Thymus (tissue), 11 donors: ENCODE data around the gene UBTD1. TPM values are rescaled to one million over a fixed set of nuclear protein-coding genes. Genes with fewer than 3 reads are reported as not detected.
"Not testable (repeated sequence)": the region's sequence is repeated elsewhere in the genome, so short reads cannot be mapped to it uniquely, and the experiment has no call there.

Source experiments
- DNase-seq, 9 donors: peaks; one replicate each; pipeline ENCODE4 v3.0.0-alpha.2; 2013; ENCODE audit warnings: low spot score in 9 of 9, low read depth in 6 of 9, missing footprints in 1 of 9
- H3K27ac ChIP-seq, 2 donors: one replicate each; pipeline ENCODE4 v1.5.1; 2013; ENCODE audit warnings: control low read depth in 1 of 2, low read depth in 1 of 2, low read length in 1 of 2, mild to moderate bottlenecking in 1 of 2, moderate library complexity in 1 of 2
- H3K27me3 ChIP-seq, 2 donors: one replicate each; pipeline ENCODE4 v1.5.1; 2013; ENCODE audit warnings: low read length in 1 of 2; ENCODE audit not compliant: control insufficient read depth in 2 of 2, insufficient read depth in 1 of 2
- H3K36me3 ChIP-seq, 2 donors: one replicate each; pipeline ENCODE4 v1.5.1; 2013; ENCODE audit warnings: low read length in 1 of 2, mild to moderate bottlenecking in 1 of 2, moderate library complexity in 1 of 2; ENCODE audit not compliant: control insufficient read depth in 2 of 2, insufficient read depth in 2 of 2
- H3K4me1 ChIP-seq, 2 donors: one replicate each; pipeline ENCODE4 v1.5.1; 2013; ENCODE audit warnings: low read length in 2 of 2; ENCODE audit not compliant: control insufficient read depth in 2 of 2, insufficient read depth in 2 of 2
- H3K4me3 ChIP-seq, 2 donors: one replicate each; pipeline ENCODE4 v1.5.1; 2013; ENCODE audit warnings: low read length in 2 of 2, control low read depth in 1 of 2, mild to moderate bottlenecking in 1 of 2
- H3K9me3 ChIP-seq, 2 donors: one replicate each; pipeline ENCODE4 v1.5.1; 2013; ENCODE audit warnings: low read length in 1 of 2, mild to moderate bottlenecking in 1 of 2; ENCODE audit not compliant: control insufficient read depth in 2 of 2, insufficient read depth in 1 of 2
- WGBS: extraction: QIAGEN DNeasy Blood & Tissue Kit; methylation state at CpG from one replicate; pipeline ENCODE4 v1.1.7; 2013; 5-methylcytosine and 5-hydroxymethylcytosine counted together
- polyA plus RNA-seq: library from polyadenylated mRNA; stranded (reverse); fragments of 200-250 nt; gene quantifications from one replicate; pipeline ENCODE4 v1.2.3, GENCODE V29; 2013
- total RNA-seq: library from RNA; stranded (reverse); fragments of 120-200 nt; gene quantifications from one replicate; pipeline ENCODE4 v1.2.4, GENCODE V29; 2013
- donor health status: healthy.

The UBTD1 gene
- total and polyA plus RNA-seq, 2 donors = 2.5 to 7.8 TPM

DNA sequence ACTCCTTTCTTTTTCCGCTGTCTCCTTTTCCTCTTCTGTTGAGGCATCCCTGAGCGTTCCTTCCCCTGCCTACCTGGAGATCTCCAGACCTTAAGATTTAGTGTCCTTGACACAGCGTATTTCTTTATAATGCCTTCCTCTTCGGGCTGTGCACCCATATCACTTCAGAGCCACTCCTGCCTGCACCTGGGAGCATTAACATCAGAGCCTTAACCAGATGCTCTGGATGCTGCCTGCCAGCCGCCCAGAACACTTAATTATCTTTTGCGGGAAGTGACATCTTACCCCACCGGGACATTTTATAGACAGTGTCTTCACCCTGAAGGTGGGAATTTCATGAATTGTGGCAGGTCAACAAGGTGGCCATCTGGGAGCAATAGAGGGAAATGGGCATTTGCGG lies 24.2 kb downstream of the UBTD1 start:
- Histone ChIP-seq H3K36me3 (no peaks in the 10 kb centered on the region), H3K4me1 (no peaks in the 10 kb centered on the region), H3K9me3 (no peaks in the 10 kb centered on the region), H3K27me3 (peaks cover 0 to 11% of the 10 kb centered on the region in 2 donors), H3K27ac (no peak overlapping the region), H3K4me3 (no peak overlapping the region)
- 97% methylated on average over 8 of the region's 8 CpGs for WGBS
- no peak for DNase-seq

- H3K27ac ChIP-seq = no peak overlapping the region
- DNase-seq = no peak
- 97% methylated on average over 5 of the region's 5 CpGs for WGBS
These were observed 26.4 kb downstream of the UBTD1 start for GRCh38 chr10:97525086-97525485.

DNA sequence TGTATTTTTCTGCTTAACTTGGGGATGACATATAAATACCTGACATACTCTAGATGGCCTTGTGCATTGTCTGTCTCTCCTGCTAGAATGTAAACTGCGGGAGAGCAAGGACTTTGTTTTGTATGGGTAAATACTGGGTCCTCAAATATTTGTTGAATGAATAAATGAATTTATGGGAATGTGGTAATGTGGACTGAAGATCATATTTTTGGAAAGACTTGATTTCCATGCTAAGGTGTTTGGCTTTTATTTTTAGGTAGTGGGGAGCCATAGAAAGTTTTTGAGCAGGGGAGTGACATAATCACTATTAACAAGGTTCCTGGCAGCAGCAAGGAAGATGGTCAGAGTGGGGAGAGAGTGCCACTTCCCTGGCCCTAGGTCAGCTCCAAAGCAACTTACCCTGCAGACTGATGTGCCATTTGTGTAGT lies 27.0 kb downstream of the UBTD1 start:
- Histone ChIP-seq H3K4me1 (no peaks in the 10 kb centered on the region), H3K27me3 (peaks cover 0 to 3% of the 10 kb centered on the region in 2 donors), H3K27ac (no peak overlapping the region), H3K4me3 (no peak overlapping the region), H3K36me3 (no peaks in the 10 kb centered on the region), H3K9me3 (no peaks in the 10 kb centered on the region)
- 97% methylated on average over 1 of the region's 1 CpG for WGBS
- no peak for DNase-seq

More at GRCh38 chr10:97525086-97525485, 26.4 kb downstream of the UBTD1 start:
- Histone ChIP-seq H3K4me3 (no peak overlapping the region), H3K36me3 (no peaks in the 10 kb centered on the region), H3K4me1 (no peaks in the 10 kb centered on the region), H3K9me3 (no peaks in the 10 kb centered on the region), H3K27me3 (peaks cover 0 to 5% of the 10 kb centered on the region in 2 donors)

- H3K4me1 ChIP-seq, H3K9me3 ChIP-seq, H3K36me3 ChIP-seq, H3K27me3 ChIP-seq, H3K4me3 ChIP-seq, DNase-seq, H3K27ac ChIP-seq: not testable (repeated sequence)
- WGBS = 99% methylated on average over 26 of the region's 29 CpGs
These were observed 30.2 kb downstream of the UBTD1 start for GRCh38 chr10:97528876-97529275.

DNA sequence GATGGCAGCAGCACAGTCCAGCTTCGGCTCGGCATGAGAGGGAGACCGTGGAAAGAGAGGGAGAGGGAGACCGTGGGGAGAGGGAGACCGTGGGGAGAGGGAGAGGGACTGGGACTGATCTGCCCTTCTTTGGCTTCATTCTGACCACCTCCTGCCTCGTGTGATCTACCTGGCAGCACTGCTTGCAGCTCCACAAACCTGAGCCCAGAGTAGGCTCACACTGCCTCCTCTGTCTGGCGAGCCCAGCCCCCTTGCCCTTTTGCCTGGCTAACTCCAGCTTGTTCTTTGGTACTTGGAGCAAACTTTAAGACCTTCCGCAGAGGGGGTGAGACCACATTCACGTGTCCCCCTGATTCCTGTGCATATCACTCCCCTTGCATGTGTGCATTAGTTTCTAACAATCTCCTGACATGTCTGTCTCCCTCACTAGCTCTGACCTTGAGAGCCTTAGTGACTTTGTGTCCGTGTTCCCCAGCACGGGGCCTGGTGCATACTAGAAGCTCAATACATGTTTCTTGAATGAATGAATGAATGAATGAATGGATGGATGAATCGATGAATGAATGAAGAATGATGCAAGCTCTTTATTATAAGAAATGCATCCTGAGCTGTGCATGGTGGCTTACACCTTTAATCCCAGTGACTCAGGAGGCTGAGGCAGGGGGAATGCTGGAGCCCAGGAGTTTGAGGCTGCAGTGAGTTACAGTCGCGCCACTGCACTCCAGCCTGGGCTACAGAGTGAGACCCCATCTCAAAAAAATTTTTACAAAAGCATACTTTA lies 31.2 kb downstream of the UBTD1 start:
- Histone ChIP-seq H3K4me1 (no peaks in the 10 kb centered on the region), H3K36me3 (no peaks in the 10 kb centered on the region), H3K27ac (no peak overlapping the region), H3K27me3 (no peaks in the 10 kb centered on the region), H3K4me3 (no peak overlapping the region), H3K9me3 (no peaks in the 10 kb centered on the region)
- no peak for DNase-seq
- WGBS = 85% methylated on average over 14 of the region's 14 CpGs

DNA sequence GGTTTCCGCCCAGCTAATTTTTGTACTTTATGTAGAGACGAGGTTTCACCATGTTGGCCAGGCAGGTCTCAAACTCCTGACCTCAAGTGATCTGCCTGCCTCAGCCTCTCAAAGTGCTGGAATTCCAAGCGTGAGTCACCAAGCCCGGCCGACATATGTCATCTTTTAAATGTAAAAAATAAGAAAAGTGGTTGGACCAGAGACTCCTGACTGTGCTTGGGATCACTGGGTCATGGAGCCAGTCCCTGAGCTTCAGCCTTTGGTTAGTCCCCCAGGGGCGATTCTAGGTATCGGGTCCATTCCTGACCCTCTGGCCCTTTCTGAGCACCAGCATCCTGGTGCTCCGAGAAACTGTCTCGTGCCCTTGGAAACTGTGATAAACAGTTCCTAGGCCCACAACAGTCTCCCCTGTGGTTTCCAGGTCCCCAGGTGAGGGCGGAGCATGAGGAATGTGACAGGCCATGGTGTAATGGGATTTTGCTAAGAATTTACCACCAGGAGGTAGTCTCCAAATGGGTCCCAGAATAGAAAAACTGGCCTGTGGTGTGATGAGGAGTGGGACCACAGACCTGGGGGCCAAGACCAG lies 32.8 kb downstream of the UBTD1 start:
- no peak overlapping the region for H3K27ac ChIP-seq
- H3K4me1 ChIP-seq = no peaks in the 10 kb centered on the region
- no peak for DNase-seq
- 92% methylated on average over 10 of the region's 10 CpGs for WGBS
- no peak overlapping the region for H3K4me3 ChIP-seq
- no peaks in the 10 kb centered on the region for H3K9me3 ChIP-seq
- no peaks in the 10 kb centered on the region for H3K36me3 ChIP-seq
- no peaks in the 10 kb centered on the region for H3K27me3 ChIP-seq

GRCh38 chr10:97532935-97533671 lies 34.4 kb downstream of the UBTD1 start:
- no peak overlapping the region for H3K27ac ChIP-seq
- no peaks in the 10 kb centered on the region for H3K9me3 ChIP-seq
- H3K4me1 ChIP-seq = no peaks in the 10 kb centered on the region
- H3K27me3 ChIP-seq = no peaks in the 10 kb centered on the region
- no peak for DNase-seq
- no peak overlapping the region for H3K4me3 ChIP-seq
- 92% methylated on average over 12 of the region's 12 CpGs for WGBS
- no peaks in the 10 kb centered on the region for H3K36me3 ChIP-seq

DNA sequence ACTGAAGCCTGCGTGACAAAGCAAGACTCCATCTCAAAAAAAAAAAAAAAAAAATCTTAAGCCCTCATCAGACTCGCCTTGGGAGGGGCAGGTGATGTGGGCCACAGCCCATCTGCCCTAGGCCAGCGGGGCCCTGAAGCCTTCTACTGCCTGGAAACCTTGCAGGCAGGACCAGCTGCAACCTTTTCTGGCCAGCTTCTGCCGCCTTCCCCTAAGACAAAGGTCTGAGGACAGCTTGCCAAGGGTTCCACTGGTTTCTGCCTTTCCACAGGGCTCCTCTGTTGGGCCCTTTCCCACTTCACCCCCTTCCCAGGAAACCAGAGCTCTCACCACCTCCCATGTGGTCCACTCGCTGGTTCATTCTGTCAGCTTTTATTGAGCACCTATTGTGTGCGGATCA lies 35.2 kb downstream of the UBTD1 start:
- DNase-seq = no peak
- H3K4me1 ChIP-seq = no peaks in the 10 kb centered on the region
- WGBS = 89% methylated on average over 6 of the region's 6 CpGs

DNA sequence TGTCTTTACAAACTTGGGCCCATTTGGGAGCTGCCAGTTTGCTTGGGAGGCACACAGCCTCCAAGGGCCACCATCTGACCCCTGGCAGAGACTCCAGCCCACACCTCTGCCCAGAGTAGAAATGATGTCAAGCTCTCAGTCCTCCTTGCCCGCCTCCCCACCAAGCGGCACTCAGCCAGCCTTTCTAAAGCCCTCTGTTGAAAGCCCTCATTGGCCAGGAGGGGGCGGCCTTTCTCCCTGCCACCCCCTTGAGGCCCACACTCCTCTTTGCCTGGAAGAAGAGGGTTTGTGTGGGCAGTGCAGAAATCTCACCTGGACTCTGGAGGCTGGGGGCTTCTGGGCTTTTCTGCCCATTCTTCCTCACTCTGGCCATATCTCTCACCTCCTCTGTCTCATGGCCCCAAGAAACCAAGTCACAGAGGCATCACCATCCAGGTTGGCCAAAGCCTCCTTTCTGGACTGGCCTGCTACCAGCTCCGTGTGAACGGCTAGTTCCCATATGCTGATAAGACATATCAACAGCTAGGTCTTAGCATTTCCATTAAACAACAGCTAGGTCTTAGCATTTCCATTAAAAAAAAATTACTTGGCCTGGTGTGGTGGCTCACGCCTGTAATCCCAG lies 36.1 kb downstream of the UBTD1 start:
- no peaks in the 10 kb centered on the region for H3K27me3 ChIP-seq
- no peak overlapping the region for H3K4me3 ChIP-seq
- DNase-seq = peak in 1 of 9 donors; percentile 24
- no peaks in the 10 kb centered on the region for H3K36me3 ChIP-seq
- H3K27ac ChIP-seq = no peak overlapping the region
- H3K9me3 ChIP-seq = no peaks in the 10 kb centered on the region
- no peaks in the 10 kb centered on the region for H3K4me1 ChIP-seq
- WGBS = 91% methylated on average over 6 of the region's 6 CpGs

More for the DNA sequence above, 35.2 kb downstream of the UBTD1 start:
- H3K9me3 ChIP-seq = no peaks in the 10 kb centered on the region
- H3K27ac ChIP-seq = no peak overlapping the region
- no peak overlapping the region for H3K4me3 ChIP-seq
- no peaks in the 10 kb centered on the region for H3K27me3 ChIP-seq
- no peaks in the 10 kb centered on the region for H3K36me3 ChIP-seq
